ENCODE results near the gene FAM200C.
"Not testable (repeated sequence)": the region's sequence is repeated elsewhere in the genome, so short reads cannot be mapped to it uniquely, and the experiment has no call there.

Gene FAM200C

DNA sequence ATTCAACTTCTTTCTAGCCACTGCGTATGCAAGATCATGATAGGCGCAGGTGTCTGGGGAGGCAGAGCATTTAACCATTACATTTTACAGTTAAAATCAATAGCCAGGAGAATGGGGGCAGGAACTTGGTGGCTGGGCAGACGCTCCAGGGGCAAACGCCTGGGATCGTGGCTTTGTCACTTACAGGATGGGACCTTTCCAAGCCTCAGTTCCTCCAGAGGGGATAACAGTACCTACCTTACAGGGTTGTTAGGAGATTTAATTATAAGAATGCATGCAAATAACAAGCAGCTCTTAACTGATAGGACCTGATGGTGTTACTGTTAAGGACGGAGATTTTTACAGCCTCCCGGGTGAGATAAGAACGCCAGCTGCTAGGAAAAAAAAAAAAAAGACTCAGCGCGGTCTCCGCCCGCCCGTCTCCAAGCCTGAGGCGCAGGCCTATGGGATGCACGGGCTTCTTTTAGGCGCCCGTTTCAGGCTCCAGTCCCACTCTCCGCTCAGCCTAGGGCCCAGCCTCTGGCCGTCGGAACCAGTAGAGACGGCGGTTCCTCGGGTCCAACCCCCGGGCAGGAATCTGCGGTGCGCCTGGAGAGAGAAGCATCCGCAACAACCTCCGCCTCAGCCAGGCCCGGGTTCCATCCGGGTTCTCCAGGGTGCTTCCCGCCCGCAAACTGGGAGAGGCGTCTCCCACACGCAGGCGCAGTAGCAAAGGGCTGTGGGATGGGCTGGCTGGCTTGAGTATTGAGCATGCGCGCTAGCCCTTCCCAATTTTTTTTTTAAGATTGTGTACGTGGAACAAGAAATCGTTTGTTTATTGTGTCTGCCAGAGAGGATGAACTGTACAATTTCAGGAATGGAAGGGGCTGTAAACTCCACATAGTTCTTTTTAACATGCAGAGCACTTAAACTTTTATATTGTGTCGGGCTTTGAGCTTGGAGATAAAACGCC, at the start of gene FAM200C:
TSS of gene FAM200C (minus strand) at position 653 of the 952 bp plus-strand sequence. CDS start 4,564 bp downstream, outside the sequence.
- peak; percentile 93 for FAIRE-seq

DNA sequence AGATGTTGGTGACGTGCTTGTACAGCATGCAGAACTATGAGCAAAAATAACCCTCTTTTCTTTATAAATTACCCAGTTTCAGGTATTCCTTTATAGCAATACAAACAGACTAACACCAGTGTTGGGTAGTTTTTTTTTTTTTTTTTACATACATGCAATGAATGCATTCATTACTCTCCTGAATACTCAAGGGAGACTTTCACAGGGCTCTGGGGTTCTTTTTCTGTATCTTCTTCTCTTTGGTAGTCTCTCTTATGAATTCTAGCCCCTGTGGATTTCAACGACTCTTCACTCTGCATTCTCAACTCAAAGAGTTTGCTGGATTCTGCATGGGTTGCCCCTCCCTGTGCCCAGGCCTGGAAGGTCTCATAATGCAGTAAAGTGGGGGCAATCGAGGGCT, 49.6 kb upstream of the FAM200C start:
- no peak for FAIRE-seq

DNA sequence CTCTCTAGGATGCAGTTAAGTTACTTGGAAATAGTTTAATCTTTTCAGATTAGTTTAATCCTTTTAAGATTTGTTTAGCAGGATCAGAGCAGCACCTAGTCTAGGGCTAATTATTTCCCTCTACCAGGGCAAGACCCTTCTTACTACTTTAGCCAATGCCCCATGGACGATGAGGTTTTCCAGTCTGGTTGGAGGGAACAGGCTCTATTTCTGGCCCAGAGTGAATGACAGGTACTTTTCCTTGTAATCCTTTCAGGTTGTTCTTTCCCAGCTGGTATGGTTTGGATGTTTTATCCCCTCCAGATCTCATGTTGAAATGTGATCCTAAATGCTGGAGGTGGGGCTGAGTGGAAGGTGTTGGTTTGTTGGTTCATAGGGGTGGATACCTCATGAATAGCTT, 49.0 kb upstream of the FAM200C start:
- no peak for FAIRE-seq

DNA sequence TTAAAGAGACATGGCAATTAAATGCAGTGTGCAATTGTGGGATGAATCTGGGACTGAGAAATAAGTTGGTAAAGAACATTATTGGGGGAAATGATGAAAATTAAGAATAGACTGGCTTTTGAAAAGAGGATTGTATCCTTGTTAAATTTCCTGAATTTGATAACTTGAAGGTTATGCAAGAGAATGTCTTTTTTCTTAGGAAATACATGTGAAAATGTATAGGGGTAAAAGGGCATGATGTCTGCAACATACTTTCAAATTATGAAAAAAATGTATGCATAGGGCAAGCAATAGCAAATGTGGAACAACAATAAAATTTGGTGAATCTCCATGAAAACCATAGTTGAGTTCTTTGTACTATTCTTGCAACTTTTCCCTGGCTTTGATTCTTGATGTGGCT, 45.9 kb upstream of the FAM200C start:
- FAIRE-seq: no peak

DNA sequence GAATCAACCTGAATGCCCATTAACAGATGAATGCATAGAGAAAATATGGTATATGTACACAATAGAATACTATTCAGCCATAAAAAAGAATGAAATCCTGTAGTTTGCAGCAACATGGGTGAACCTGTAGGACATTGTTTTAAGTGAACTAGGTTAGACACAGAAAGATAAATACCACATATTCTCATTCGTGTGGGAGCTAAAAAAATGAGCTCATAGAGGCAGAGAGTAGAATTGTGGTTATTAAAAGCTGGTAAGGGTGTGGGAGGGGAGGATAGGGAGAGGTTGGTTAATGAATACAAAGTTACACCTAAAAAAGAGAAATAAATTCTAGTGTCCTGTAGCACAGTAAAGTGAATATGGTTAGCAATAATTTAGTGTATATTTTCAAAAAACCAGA, 45.3 kb upstream of the FAM200C start:
- no peak for FAIRE-seq

DNA sequence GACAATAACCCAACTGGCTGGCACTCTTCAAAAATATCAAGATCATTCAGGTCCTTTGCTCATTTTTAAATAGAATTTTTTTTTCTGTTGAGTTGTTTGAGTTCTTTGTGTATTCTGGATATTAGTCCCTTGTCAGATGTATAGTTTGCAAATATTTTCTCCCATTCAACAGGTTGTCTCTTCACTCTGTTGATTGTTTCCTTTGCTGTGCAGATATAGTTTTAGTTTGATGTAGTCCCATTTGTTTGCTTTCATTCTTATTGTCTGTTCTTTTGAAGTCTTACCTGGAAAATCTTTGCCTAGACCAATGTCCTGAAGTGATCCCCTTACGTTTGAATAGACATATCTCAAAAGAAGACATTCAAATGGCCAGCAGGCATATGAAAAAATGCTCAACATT, 44.6 kb upstream of the FAM200C start:
- FAIRE-seq: no peak

DNA sequence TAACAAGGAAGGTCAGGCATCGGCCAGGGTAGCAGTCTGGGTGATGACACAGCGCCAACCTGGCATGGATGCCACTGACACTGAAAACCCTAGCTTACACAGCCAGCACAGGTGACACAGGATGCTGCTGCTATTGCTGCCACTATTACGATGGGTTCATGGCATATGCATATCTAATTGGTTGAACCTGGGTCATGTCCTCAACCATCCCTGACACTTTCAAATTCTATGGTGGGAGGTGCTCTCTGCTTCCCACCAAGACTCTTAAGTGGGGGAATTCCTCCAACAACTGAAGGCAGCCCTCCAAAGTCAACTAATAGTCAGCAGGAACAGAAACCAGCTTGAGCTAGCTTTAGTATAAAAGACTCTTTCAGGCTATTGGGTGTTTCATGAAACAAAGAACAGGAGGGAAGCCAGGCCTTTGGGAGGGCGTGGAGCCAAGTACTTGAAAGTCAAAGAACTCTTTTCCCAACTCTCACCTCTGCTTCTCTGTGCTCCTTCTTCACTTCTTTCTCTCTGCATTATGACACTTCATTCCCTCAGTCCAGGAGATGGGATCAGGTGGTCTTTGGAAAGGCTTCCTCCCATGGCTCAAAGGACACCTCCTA, 43.1 kb upstream of the FAM200C start:
- no peak for FAIRE-seq

DNA sequence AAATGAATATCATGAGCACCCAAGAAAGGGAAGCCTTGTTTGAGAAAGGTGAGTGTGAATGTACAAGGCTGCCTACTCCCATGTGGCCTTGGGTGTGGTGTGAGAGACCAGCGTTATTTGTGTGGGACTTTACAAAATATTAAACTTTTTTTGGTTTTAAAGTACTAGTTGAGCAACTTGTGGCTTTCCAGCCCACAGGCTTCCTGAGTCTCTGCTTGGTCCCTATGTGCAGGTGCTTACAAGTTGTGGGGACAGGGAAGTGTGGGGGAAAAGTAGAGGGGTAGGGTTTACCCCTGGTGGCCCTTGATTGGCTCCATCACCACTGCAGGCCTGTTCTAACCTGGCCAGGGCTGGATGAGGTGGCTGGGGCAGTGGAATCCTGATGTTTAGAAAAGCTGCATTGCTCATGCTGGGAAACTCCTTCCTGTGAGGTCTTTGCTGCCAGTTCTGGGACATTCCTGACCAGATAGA, 41.5 kb upstream of the FAM200C start:
- FAIRE-seq: no peak

DNA sequence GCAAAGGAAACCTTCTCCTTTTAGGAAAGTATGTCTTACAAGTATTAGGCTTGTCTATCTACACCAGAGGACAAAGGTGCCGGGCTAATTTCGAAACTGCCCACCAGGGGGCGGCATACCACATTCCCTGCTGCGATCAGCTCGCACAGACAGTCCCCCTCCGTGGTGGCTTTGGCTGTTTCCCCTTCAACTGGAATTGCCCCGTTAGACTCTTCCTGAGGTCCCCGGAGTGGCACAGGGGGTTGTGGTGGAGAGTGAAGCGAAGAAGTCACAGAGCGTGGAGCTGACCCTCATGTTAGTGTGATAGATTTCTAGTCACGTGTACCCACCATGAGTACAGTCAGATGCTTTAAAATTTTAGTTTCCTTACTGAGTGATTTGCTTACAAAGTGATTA, 39.3 kb upstream of the FAM200C start:
- no peak for FAIRE-seq

DNA sequence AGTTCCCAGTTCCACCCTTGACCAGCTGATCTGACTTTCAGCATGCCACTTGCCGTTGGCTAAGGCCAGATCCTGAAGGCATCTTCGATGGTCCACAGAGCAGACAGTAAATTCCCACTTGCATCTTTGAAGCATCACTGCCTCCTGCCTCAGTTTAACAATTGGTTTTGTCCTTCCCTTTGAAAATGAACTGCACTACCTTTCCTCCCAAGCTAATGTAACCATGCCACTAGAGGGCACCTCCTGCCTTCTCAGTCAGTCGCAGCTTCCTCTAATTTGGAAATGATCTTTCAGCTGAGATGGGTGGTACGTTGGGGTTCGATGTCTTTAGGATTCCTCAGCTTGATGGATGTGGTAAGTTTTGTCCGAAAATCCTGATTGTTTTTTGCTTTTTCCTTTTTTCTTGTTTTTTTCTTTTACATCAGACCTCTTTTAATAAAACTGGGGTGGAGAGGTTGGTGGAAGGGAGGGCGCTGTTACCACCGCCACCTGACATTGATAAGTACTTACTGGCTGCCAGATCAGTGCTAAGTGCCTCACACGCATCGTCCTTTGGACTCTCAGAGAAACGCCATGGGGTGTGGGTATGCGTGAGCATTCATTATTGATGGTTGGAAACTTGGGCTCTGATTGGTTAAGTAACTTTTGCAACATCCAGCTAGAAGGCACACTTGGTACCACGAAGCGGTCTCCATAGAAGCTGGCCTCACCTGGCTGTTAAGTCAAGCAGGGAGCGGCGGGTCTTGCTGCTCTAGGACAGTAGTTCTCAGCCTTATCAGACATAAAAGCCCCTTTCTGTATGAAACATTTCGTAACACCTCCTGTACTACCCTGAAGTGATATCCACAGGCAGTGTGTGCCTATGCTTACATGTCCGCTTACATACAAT, 38.7 kb upstream of the FAM200C start:
- peak; percentile 21 for FAIRE-seq

DNA sequence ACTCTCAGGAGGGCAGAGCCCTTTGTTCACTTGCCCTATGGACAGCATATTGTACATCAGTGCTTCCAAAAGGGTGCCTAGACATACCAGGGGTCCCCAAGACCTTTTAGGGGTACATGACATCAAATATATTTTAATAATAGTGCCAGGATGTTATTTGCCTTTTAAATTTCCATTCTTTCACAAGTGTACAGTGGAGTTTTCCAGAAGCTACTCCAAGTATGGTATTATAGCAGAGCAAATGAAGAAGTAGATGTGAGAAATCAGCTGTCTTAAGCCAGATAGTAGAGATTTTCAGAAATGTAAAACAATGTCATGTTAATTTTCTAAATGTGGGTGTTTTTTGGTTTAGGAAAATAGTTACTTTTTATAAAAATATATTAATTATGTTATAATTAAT, 37.4 kb upstream of the FAM200C start:
- peak; percentile 54 for FAIRE-seq

DNA sequence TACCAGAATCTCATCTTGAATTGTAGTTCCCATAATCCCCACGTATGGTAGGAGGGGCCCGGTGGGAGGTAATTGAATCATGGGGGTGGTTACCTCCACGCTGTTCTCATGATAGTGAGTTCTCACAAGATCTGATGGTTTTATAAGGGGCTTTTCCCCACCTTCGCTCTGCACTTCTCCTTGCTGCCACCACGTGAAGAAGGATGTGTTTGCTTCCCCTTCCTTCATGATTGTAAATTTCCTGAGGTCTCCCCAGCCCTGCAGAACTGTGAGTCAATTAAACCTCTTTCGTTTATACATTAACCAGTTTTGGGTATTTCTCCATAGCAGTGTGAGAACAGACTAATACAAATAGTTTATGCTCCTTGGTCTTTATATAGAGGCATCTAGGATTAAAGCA, 36.8 kb upstream of the FAM200C start:
- FAIRE-seq: not testable (repeated sequence)

DNA sequence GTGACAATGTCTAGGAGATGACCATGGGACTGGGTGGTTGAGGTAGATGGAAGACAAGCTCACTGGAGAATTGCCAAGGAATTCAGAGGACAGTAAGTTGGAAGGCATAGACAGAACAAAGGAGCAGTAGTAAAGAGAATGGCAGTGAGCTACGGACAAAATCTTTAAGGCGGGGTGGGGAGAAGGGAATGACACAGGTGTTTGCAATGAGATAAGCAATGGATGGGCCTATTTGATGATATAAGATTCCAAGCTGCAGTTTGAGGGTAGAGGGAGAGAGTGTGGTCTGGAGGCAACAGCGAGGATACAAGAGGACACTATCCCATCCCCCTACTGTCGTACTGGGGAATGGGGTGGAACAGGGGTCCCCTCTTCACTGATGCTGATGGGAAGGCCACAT, 36.2 kb upstream of the FAM200C start:
- FAIRE-seq: no peak

DNA sequence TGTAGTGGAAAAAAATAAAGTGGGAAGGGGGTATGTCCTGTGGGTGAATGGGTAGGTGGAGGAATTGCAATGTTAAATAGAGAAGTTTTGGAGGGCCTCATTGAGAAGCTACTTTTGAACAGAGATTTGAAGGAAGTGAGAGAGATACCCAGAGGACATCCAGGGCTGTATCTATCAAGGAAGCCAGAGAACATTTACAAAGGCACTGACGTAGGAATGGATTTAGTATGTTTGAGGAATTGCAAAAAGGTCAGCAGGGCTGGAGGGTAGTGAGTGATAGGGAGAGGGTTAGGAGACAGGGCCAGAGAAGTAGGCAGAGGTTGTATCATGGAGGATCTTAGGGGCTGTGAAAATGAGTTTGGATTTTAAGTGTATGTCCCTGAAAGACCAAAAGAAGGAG, 35.7 kb upstream of the FAM200C start:
- no peak for FAIRE-seq

DNA sequence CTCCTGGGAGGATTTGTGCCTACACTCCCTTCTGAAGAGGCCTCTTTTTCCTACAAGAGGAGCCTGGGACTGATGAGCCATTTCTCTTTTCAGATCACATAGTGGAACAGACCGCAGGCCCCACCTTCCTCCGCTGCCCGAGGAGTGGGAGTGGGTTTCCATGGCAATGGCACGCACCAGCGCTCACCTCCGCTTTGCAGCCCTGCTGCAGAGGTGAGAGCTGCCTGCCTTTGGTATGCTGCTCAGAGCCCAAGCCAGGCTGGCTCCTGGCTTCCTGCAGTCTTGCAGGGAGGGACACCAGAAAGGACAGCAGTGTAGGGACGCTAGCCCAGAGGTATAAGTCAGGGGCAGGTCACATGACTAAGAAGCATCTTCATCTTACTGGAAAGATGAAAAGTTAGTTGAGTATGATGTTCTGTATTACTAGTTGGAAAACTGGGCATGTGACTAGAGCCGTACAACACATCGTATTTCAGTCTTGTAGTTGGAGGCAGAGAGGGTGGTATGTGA, 34.2 kb upstream of the FAM200C start:
- no peak for FAIRE-seq

DNA sequence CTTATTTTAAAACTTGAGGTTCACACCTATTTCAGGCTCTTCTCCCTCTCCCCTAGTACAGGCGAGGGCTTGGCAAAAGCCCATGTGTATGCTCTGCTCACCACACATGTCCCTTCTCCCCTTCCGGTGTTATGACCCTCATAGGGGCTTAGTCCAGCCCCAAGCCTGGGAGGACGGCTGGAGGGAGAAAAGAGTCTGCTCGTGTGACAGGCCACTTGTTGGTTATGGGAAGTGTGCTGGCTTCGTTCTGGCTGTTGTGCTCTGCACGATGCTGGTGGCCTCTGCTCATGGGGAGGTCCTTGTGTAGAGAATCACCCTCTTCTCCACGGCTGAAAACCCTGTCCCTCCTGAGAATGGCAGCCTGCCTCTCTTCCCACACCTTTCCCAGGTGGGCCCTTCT, 32.9 kb upstream of the FAM200C start:
- no peak for FAIRE-seq

DNA sequence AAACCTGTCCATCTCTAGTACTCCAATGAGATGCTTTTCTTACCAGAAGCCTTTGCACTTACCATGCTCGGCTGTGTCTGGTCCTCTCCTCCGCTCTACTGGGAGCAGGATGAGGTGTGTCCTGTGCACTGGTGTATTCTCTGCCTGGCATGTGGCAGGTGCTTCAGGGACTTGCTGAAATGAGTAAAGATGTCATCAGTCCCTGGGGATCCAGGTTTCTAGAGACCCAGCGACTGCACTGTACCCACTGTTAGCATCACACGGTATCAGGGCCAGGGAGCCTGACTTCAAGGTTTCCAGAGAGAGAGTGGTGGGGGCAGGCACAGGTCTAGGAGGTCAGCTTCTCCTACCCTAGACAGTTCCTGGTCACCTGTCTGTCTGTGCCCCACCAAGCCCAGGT, 32.3 kb upstream of the FAM200C start:
- FAIRE-seq: no peak

DNA sequence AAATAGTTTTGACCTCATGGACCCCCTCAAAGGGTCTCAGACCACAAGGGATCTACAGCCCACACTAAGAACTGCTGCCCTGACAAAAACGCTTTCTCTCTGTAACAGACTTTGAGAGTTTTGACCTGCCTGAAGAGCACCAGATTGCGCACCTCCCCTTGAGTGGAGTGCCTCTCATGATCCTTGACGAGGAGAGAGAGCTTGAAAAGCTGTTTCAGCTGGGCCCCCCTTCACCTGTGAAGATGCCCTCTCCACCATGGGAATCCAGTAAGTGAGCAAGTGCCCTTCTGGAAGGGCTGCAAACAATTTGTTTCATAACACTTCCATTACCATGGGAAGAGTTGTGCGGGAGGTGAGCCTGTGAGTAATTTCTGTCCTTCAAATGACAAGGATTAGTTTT, 27.8 kb upstream of the FAM200C start:
- FAIRE-seq: no peak

DNA sequence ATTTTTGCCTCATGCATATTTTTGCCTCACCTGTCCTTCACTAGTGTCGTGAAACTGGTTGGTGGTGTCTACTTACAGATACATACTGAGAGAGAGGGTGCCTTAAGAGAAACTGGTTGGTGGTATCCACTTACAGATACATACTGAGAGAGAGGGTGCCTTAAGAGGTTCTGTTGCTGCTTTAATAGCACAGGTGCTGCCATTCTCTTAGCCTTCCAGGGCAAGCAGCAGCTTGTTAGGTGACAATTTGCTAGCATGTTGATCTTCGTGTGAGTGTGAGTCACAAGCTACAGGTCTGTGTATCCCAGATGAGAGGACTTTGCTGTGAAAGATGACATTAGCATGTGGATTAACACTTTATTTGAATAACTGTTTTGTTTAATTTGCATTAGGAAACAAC, 23.2 kb upstream of the FAM200C start:
- FAIRE-seq: no peak

DNA sequence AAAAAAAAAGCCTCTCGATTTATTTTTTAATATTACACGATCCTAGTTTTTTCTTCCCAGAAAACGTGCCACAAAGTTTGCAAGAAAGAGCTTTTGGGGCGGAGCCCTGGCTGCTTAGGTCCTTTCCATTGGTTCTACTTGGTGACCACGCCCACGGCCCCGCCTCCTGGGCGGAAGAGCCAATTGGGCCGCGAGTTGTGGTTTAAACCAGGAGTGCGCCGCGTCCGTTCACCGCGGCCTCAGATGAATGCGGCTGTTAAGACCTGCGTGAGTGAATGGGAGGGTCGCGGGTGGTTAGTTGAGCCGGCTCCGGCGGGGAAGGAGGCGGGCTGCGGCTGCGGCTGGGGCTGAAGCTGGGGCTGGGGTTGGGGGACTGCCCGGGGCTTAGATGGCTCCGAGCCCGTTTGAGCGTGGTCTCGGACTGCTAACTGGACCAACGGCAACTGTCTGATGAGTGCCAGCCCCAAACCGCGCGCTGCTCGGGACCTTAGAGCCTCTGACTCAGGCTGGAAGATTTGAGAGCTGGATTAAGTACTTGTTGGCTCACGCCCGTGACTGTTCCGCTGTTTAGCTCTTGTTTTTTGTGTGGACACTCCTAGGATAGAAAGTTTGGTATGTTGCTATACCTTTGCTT, 21.9 kb upstream of the FAM200C start, which contains the start of gene PTTG1:
TSS of gene PTTG1 (plus strand) at position 231 of the 634 bp plus-strand sequence. CDS start 458 bp downstream, outside the sequence.
- peak; percentile 98 for FAIRE-seq

DNA sequence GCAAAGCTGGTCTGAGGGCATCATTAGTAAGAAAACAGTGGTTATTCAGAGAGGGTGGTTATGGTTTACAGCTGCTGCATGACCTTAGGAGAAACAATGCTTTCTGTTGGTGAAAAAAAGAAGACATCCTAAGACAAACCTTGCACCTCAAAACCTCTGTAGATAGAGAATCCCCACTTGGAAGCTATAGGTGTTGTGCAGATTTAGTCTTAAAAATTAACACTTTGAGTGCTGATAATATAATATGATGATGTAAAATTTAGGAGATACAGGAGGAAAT, 20.4 kb upstream of the FAM200C start:
- no peak for FAIRE-seq
